NB4 (cell line): Measurements from ENCODE around the gene CABLES1.

ENCODE experiments used
- DNase-seq: peaks from one replicate; pipeline ENCODE4 v3.0.0; 2010; ENCODE audit warnings: low read depth
- H3K4me3 ChIP-seq: one replicate; pipeline ENCODE4 v1.5.1; 2011; ENCODE audit warnings: mild to moderate bottlenecking, low read depth, low read length, moderate library complexity
- CTCF ChIP-seq: IDR thresholded peaks from one replicate; pipeline ENCODE4 v1.5.1; 2012; ENCODE audit warnings: low read depth, low read length
- MYC ChIP-seq: IDR thresholded peaks from 2 replicates; pipeline ENCODE4 v1.6.1; 2011; ENCODE audit warnings: low read depth, low read length
- POLR2A ChIP-seq: IDR thresholded peaks from 2 replicates; pipeline ENCODE4 v1.6.1; 2011; ENCODE audit warnings: mild to moderate bottlenecking; ENCODE audit not compliant: insufficient read length; ENCODE audit errors: extremely low read depth
- TF ChIP-seq, protein P1 (sequence below): IDR thresholded peaks from 2 replicates; pipeline ENCODE4 v1.6.1; 2011; ENCODE audit warnings: low read depth, low read length

Gene CABLES1

DNA sequence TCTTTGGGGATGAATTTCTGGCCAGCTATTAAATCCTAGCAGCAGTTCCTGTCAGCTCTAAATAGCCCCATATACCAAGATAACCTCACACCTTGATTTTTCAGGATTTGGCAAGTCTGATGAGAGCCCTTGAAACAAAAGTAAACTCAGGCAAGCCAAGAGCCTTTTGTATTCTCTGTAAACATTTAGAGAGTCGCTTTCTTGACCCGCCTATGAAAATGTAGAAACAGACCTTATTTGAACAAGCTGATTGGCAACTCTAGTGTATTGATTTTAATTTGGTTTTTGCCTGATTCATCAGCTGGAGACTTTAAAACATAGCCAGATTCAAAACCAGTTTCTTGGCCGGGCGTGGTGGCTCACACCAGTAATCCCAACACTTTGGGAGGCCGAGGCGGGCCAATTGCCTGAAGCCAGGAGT lies 43.4 kb downstream of the CABLES1 start:
- no peak overlapping the region for H3K4me3 ChIP-seq
- TF ChIP-seq CTCF (no peak), POLR2A (no peak), MYC (no peak)
- TF ChIP-seq, protein P1, sequence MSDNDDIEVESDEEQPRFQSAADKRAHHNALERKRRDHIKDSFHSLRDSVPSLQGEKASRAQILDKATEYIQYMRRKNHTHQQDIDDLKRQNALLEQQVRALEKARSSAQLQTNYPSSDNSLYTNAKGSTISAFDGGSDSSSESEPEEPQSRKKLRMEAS, result no peak
- no peak for DNase-seq

- DNase-seq, result no peak
- TF ChIP-seq CTCF (no peak), POLR2A (no peak), MYC (no peak)
- TF ChIP-seq, protein P1, result no peak
- no peak overlapping the region for H3K4me3 ChIP-seq
These were observed 44.1 kb downstream of the CABLES1 start for GRCh38 chr18:23179416-23179815.

- DNase-seq, result no peak
- TF ChIP-seq CTCF, result no peak
- no peak for TF ChIP-seq MYC
- TF ChIP-seq, protein P1, result no peak
- TF ChIP-seq POLR2A, result no peak
- H3K4me3 ChIP-seq, result no peak overlapping the region
These were observed 46.3 kb downstream of the CABLES1 start for GRCh38 chr18:23181547-23181946.

DNA sequence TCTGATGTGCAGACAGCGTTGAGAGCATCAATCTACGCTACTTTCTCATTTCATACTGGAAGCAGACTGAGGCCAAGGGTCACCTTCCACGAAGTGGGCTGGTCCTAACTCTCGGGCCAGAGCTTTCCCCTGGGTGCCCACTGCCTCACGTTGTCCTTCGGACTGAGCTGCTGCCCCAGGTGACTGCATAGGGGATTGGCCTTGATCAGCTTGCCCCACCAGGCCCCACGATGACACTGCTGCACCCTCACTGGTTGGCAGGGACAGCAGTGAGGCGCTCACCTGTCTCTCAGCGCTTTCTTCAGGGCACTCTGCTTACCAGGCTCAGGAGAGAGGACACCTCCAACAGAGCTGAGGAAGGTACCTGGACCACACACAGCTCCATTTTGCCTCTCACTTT lies 47.3 kb downstream of the CABLES1 start:
- no peak overlapping the region for H3K4me3 ChIP-seq
- TF ChIP-seq, protein P1, result no peak
- TF ChIP-seq CTCF, result no peak
- DNase-seq, result no peak

DNA sequence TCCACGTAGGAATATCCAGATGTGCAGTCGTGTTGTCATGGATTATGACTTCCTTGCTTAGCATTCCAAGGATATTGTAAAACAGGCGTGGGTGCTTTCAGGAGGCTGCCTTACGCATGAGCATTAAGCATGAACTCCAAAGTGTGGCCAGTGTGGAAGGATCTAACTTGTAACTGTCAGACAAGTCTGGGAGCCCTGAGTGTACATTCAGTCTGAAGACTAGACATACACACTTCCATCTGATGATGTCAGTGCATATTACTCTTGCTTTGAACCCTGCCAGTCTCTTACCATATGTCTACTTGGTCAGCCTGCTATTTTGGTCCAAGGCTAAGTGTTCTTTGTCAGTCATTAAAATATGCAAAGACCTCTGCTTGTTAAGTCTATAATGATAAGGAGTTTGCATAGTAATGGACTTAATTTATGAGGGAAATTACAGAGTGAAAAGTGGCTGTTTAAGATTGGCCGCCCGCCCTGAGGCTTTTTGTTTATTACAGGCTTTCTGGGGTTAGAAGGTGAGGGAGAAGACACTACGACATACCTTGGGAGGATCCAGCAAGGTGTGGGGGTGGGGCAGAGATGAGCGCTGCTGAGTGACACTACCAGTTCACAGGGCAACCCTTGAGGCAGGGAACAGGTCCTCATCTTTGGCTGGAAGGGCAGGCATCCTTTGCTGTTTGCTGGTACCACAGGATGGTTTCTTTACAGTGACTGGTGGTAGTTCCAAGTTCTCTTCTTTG lies 48.3 kb downstream of the CABLES1 start:
- no peak for TF ChIP-seq MYC
- TF ChIP-seq, protein P1, result no peak
- TF ChIP-seq CTCF, result no peak
- no peak for TF ChIP-seq POLR2A
- H3K4me3 ChIP-seq, result no peak overlapping the region
- DNase-seq, result no peak
